T-helper 1 cell treated with Interleukin-12 subunit alpha and Interleukin-12 subunit beta and Interleukin-4 antibody, amounts not matched to agents 30 ng/mL and 1 ng/mL, for 36 hours (primary cell): ENCODE measurements around the gene SAP130. TPM values are rescaled to one million over a fixed set of nuclear protein-coding genes. Genes with fewer than 3 reads are reported as not detected.

ENCODE experiments used
- intact Hi-C: fragments of 100-400 bp; cut with micrococcal nuclease; formaldehyde crosslinking; loops from one replicate; pipeline ENCODE4 v1.15.1; 2024
- total RNA-seq: library from RNA; stranded (reverse); gene quantifications from 2 replicates; pipeline ENCODE4 v1.2.3, GENCODE V29; 2022

Gene SAP130
- 32.1 and 32.9 TPM in 2 replicates for total RNA-seq

GRCh38 chr2:128027801-128028667, at the start of gene SAP130:
Gene SAP130, minus strand, starts transcription at chr2:128028059. Its CDS starts 1,767 bp downstream, at chr2:128026292.
- intact Hi-C loops = loop anchor here (1.0 to 10.0 kb wide), 12 partner anchors 63 to 1371 kb away; partner anchors contain the start of genes ERCC3, GYPC, IWS1 and POLR2D

- intact Hi-C loops = no loop called here
Observed at GRCh38 chr2:128076461-128077106, 48.7 kb upstream of the SAP130 start.

- intact Hi-C loops = no loop called here
Observed at GRCh38 chr2:128073278-128073677, 45.4 kb upstream of the SAP130 start.

- intact Hi-C loops = no loop called here
Observed at GRCh38 chr2:128069769-128070168, 41.9 kb upstream of the SAP130 start.

GRCh38 chr2:128064353-128064752, 36.5 kb upstream of the SAP130 start:
- intact Hi-C loops = no loop called here

- intact Hi-C loops = no loop called here
Observed at GRCh38 chr2:128062571-128062970, 34.7 kb upstream of the SAP130 start.

GRCh38 chr2:128058114-128058513, 30.3 kb upstream of the SAP130 start:
- intact Hi-C loops = no loop called here

GRCh38 chr2:128057334-128057733, 29.5 kb upstream of the SAP130 start:
- intact Hi-C loops = no loop called here

GRCh38 chr2:128054104-128054885, 26.4 kb upstream of the SAP130 start:
- intact Hi-C loops = no loop called here

GRCh38 chr2:128053331-128053730, 25.5 kb upstream of the SAP130 start:
- intact Hi-C loops = no loop called here

GRCh38 chr2:128043041-128043440, 15.2 kb upstream of the SAP130 start:
- intact Hi-C loops = no loop called here

- intact Hi-C loops = no loop called here
Observed at GRCh38 chr2:128041561-128041960, 13.7 kb upstream of the SAP130 start.

- intact Hi-C loops = no loop called here
Observed at GRCh38 chr2:128040166-128040771, 12.4 kb upstream of the SAP130 start.

- intact Hi-C loops = no loop called here
Observed at GRCh38 chr2:128039535-128039934, 11.7 kb upstream of the SAP130 start.

GRCh38 chr2:128038411-128038810, 10.6 kb upstream of the SAP130 start:
- intact Hi-C loops = no loop called here

- intact Hi-C loops = no loop called here
Observed at GRCh38 chr2:128037649-128038048, 9.8 kb upstream of the SAP130 start.

GRCh38 chr2:128036748-128037607, 9.1 kb upstream of the SAP130 start:
- intact Hi-C loops = no loop called here

GRCh38 chr2:128032092-128032491, 4.2 kb upstream of the SAP130 start:
- intact Hi-C loops = no loop called here

- intact Hi-C loops = loop anchor here (1.0 to 10.0 kb wide), 10 partner anchors 63 to 1004 kb away; partner anchors contain the start of genes ERCC3, IWS1, POLR2D and SFT2D3
Observed at GRCh38 chr2:128028668-128029054, 802 bp upstream of the SAP130 start.

- intact Hi-C loops = loop anchor here (2.0 to 10.0 kb wide), 5 partner anchors 141 to 1371 kb away; partner anchors contain the start of genes ERCC3 and GYPC
Observed at GRCh38 chr2:128027278-128027800, 520 bp downstream of the SAP130 start.
